Heart left ventricle (tissue), 16 donors: ENCODE data around the gene OR10K2. TPM values are rescaled to one million over a fixed set of nuclear protein-coding genes. Genes with fewer than 3 reads are reported as not detected.
"Not testable (repeated sequence)": the region's sequence is repeated elsewhere in the genome, so short reads cannot be mapped to it uniquely, and the experiment has no call there.

Experiments
- ATAC-seq, 4 donors: fragments of 200-7000 bp; cut with Tn5 transposase; one replicate each; pipeline ENCODE4 v1.9.1; 2020 to 2022; ENCODE audit warnings: moderate library complexity in 4 of 4, mild to moderate bottlenecking in 3 of 4, moderate number of reproducible peaks in 1 of 4
- DNase-seq, 5 donors: peaks; one replicate each; pipeline ENCODE4 v3.0.0-alpha.2; 2020
- H3K27ac ChIP-seq, 12 donors: fragments of 200-600 bp; sonication (generic) in 4 of 12; one replicate each; pipeline versions ENCODE4 v1.5.0 to v1.8.0; 2016 to 2022; ENCODE audit warnings: mild to moderate bottlenecking in 2 of 12
- H3K27me3 ChIP-seq, 9 donors: fragments of 200-600 bp; sonication (generic) in 2 of 9; one replicate each; pipeline versions ENCODE4 v1.5.1 to v1.8.0; 2016 to 2022; ENCODE audit warnings: mild to moderate bottlenecking in 3 of 9
- H3K36me3 ChIP-seq, 9 donors: fragments of 200-600 bp; sonication (generic) in 2 of 9; one replicate each; pipeline versions ENCODE4 v1.5.0 to v1.8.0; 2018 to 2022; ENCODE audit warnings: mild to moderate bottlenecking in 2 of 9
- H3K4me1 ChIP-seq, 12 donors: fragments of 200-600 bp; sonication (generic) in 4 of 12; one replicate each; pipeline versions ENCODE4 v1.5.0 to v1.8.0; 2016 to 2022; ENCODE audit warnings: mild to moderate bottlenecking in 3 of 12
- H3K4me3 ChIP-seq, 12 donors: fragments of 200-600 bp; sonication (generic) in 4 of 12; one replicate each; pipeline versions ENCODE4 v1.5.0 to v1.8.0; 2017 to 2022; ENCODE audit warnings: mild to moderate bottlenecking in 9 of 12, moderate library complexity in 4 of 12
- H3K9me3 ChIP-seq, 12 donors: fragments of 200-600 bp; sonication (generic) in 4 of 12; one replicate each; pipeline versions ENCODE4 v1.5.0 to v1.8.0; 2016 to 2022; ENCODE audit warnings: mild to moderate bottlenecking in 1 of 12
- POLR2A ChIP-seq, 2 donors: fragments of 450-650 bp; IDR thresholded peaks; one replicate each; pipeline ENCODE4 v1.6.1; 2017; ENCODE audit warnings: antibody characterized with exemption in 2 of 2, mild to moderate bottlenecking in 2 of 2, moderate library complexity in 2 of 2
- WGBS, 4 donors: extraction: QIAGEN DNeasy Blood & Tissue Kit in 2 of 4; methylation state at CpG; one replicate each; pipeline versions ENCODE4 v1.1.5 to v1.1.7; 2013 to 2018; 5-methylcytosine and 5-hydroxymethylcytosine counted together
- intact Hi-C, 10 donors: fragments of 100-400 bp; cut with DNase I; formaldehyde crosslinking; loops; one replicate each; pipeline versions ENCODE4 v1.11.1 to v1.14.2; 2022
- polyA plus RNA-seq, 2 donors: library from polyadenylated mRNA; stranded (reverse); fragments of 200-250 nt; gene quantifications; one replicate each; pipeline ENCODE4 v1.2.3, GENCODE V29; 2013
- total RNA-seq, 9 donors: library from RNA; depleted of rRNA in 2 of 9; stranded (reverse); fragments of >200 nt in 2 of 9; fragmentation: NEBNext Ultra II Directional in 3 of 9; extraction: Animal tissue kit (Norgen Biotek cat#: 25700) in 3 of 9; gene quantifications; one replicate each; pipeline versions ENCODE4 v1.1.0 to v1.2.4, GENCODE V29; 2016 to 2023
- TF ChIP-seq, protein P1 (sequence below), 12 donors: fragments of 200-600 bp; sonication (generic) in 4 of 12; IDR thresholded peaks; one replicate each; pipeline versions ENCODE4 v1.5.0 to v1.8.0; 2018 to 2022; ENCODE audit warnings: antibody characterized with exemption in 12 of 12, mild to moderate bottlenecking in 5 of 12
- donor health status: ischemic (EF 13 %, LVEDD 7.1; RV severe dilation, severe dysfunction).
- donor health status: healthy with polysubstance abuse.
- donor health status: DM: no; HTN: yes; CAD: no.
- donor health status: DM: no; HTN: no; CAD: no.
- donor health status: ischemic (EF 25% LVEDD 6.9; RV normal size, moderate dysfunction).
- donor health status: ischemic (EF 25% LVEDD 5.7; RV mildly dilated, moderate dysfunction).
- donor health status: healthy.
- donor health status: DM: yes; HTN: yes; CAD: no.
- donor health status: ischemic (EF 35%, LVEDD 5.7; RV mildly dilated, moderate dysfunction).
- donor health status: nonischemic (EF 11% LVEDD 7.7; RV severe dilation, severe dysfunction).
- donor health status: DM: yes; HTN: yes; CAD: no.
- donor health status: PGD.
- donor health status: ischemic (EF 29% LVEDD 5.4; RV normal size, mild dysfunction).
- donor health status: nonischemic (EF 23%, LVEDD 6.1; RV moderate dilation, normal function).

The OR10K2 gene
- total and polyA plus RNA-seq, 11 donors: not detected

DNA sequence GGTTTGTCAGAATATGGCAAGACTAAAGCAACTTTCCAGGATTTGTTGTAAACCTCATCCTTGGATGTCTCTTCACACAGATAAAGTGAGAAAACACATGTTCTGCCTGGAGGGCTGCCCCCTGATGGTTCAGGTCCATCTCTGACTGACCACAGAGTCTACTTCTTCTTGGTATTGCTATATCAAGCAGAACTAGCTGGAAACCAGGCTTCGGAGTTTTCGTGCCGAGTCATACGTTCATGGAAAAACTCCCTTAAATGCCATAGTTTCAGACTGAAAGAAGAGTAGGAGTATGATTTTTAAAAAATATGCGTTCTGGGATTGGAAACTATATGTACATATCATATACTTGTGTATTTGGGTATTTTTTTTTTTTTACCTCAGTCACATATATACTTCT is 32.6 kb downstream of the OR10K2 start:
- Histone ChIP-seq H3K27me3 (no peaks in the 10 kb centered on the region), H3K27ac (no peak overlapping the region), H3K4me3 (no peak overlapping the region), H3K9me3 (no peaks in the 10 kb centered on the region), H3K36me3 (no peaks in the 10 kb centered on the region), H3K4me1 (no peaks in the 10 kb centered on the region)
- DNase-seq (no peak), ATAC-seq (no peak)
- TF ChIP-seq, protein P1, sequence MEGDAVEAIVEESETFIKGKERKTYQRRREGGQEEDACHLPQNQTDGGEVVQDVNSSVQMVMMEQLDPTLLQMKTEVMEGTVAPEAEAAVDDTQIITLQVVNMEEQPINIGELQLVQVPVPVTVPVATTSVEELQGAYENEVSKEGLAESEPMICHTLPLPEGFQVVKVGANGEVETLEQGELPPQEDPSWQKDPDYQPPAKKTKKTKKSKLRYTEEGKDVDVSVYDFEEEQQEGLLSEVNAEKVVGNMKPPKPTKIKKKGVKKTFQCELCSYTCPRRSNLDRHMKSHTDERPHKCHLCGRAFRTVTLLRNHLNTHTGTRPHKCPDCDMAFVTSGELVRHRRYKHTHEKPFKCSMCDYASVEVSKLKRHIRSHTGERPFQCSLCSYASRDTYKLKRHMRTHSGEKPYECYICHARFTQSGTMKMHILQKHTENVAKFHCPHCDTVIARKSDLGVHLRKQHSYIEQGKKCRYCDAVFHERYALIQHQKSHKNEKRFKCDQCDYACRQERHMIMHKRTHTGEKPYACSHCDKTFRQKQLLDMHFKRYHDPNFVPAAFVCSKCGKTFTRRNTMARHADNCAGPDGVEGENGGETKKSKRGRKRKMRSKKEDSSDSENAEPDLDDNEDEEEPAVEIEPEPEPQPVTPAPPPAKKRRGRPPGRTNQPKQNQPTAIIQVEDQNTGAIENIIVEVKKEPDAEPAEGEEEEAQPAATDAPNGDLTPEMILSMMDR (IDR thresholded peaks at IDR 0.05): no peak
- TF ChIP-seq POLR2A (IDR thresholded peaks at IDR 0.05): no peak
- intact Hi-C loops: no loop called here
- WGBS, 4 donors: 88 to 95% (median 93%) methylated on average over 5 of the region's 5 CpGs

DNA sequence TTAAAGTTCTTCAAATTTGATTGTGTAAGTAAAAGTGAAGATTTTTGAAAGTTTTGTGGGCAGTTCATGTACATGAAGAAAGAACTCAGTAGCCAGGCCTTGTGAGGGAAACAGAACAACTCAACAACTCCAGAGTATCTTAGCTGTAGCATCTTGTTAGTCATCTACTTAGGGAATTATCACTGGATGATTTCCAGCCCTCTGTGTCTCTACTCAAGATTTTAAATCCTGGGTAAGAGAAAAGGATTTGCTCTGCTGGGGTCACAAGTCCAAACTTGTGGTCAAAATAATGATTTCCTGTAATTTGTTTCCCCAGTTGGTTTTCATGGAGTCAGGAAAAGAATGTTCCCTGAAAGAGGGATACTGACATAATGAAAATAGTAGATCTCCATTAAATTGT is 34.9 kb downstream of the OR10K2 start:
- no peak overlapping the region for H3K4me3 ChIP-seq
- TF ChIP-seq POLR2A (IDR thresholded peaks at IDR 0.05): no peak
- TF ChIP-seq, protein P1 (IDR thresholded peaks at IDR 0.05): no peak
- H3K27ac ChIP-seq: no peak overlapping the region
- H3K36me3 ChIP-seq: no peaks in the 10 kb centered on the region
- ATAC-seq: no peak
- intact Hi-C loops: no loop called here
- no peaks in the 10 kb centered on the region for H3K4me1 ChIP-seq
- H3K9me3 ChIP-seq: peaks cover 0 to 3% (median 0%) of the 10 kb centered on the region in 12 donors
- no peaks in the 10 kb centered on the region for H3K27me3 ChIP-seq
- no peak for DNase-seq

DNA sequence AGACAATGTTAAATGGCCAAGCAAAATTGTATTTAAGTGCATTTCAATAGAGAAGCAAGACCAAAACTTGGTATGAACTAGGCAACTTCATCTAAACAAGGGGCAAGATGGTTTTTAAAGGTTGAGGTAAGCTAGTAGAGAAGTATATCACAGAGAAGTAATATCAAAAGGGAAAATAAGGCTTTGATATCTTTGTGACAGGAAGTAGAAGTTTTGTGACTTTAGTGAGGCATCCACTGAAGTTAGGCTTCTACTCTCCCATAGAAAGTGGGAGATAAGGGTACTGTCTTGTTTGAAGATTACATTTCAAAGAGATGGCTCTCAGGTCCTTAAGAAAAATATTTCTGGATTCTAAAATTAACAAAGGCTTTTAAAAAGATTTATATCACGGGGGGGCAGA is 35.7 kb downstream of the OR10K2 start:
- Histone ChIP-seq H3K36me3 (no peaks in the 10 kb centered on the region), H3K27me3 (no peaks in the 10 kb centered on the region), H3K27ac (no peak overlapping the region), H3K4me3 (no peak overlapping the region), H3K9me3 (peaks cover 0 to 4% (median 0%) of the 10 kb centered on the region in 12 donors), H3K4me1 (no peaks in the 10 kb centered on the region)
- ATAC-seq (no peak), DNase-seq (no peak)
- intact Hi-C loops: no loop called here
- TF ChIP-seq, protein P1 (IDR thresholded peaks at IDR 0.05): no peak
- WGBS, 4 donors: 29 to 43% (median 41%) methylated on average over 1 of the region's 1 CpG

DNA sequence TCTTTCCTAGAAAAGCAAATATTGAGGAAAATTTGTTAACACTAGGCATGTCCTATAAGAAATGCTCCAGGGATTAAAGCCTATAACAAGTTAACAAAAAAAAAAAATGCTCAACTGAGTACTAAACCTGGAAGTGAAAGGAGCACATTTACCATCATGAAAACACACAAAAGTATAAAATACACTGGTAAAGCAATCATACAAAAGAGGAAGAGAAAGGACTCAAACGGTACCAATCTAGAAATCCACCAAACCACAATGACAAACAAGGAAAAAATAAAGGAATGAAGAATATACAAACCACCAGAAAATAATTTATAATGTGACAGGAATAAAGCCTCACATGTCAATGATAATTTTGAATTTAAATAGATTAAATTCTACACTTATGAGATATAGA is 51.2 kb downstream of the OR10K2 start:
- intact Hi-C loops: no loop called here
- Histone ChIP-seq H3K27ac (no peak overlapping the region), H3K36me3 (no peaks in the 10 kb centered on the region), H3K9me3 (peaks cover 0 to 24% (median 11%) of the 10 kb centered on the region in 12 donors), H3K4me3 (no peak overlapping the region), H3K27me3 (no peaks in the 10 kb centered on the region), H3K4me1 (no peaks in the 10 kb centered on the region)
- 65 to 81% (median 73%) methylated on average over 1 of the region's 1 CpG for WGBS, 4 donors
- DNase-seq (no peak), ATAC-seq (no peak)
- TF ChIP-seq POLR2A (IDR thresholded peaks at IDR 0.05): no peak
- TF ChIP-seq, protein P1 (IDR thresholded peaks at IDR 0.05): no peak

DNA sequence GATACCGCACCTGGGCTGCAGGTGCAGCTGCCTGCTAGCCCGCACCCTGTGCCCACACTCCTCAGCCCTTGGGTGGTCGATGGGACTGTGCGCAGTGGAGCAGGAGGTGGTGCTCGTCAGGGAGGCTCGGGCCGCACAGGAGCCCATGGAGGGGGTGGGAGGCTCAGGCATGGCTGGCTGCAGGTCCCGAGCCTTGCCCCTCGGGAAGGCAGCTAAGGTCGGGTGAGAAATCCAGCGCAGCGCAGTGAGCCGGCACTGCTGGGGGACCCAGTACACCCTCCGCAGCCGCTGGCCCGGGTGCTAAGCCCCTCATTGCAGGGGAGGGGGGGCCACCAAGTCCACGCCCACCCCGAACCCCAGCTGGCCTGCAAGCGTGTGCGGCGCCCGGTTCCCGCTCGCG is 51.9 kb downstream of the OR10K2 start:
- H3K4me3 ChIP-seq, H3K27ac ChIP-seq, H3K4me1 ChIP-seq, ATAC-seq, DNase-seq, intact Hi-C loops, H3K36me3 ChIP-seq, H3K27me3 ChIP-seq: not testable (repeated sequence)
- peaks cover 0 to 24% (median 11%) of the 10 kb centered on the region in 12 donors for H3K9me3 ChIP-seq
- WGBS, 4 donors: 93 to 94% (median 93%) methylated on average over 6 to 25 of the region's 25 CpGs
